HL-60 (cell line): ENCODE measurements around the gene PTPN1.

Source experiments
- DNase-seq, 2 experiments: peaks; one replicate each; pipeline ENCODE4 v3.0.0-alpha.2; 2010 to 2020; ENCODE audit warnings: low read depth in 1 of 2, low spot score in 1 of 2
- H3K27ac ChIP-seq: fragments of 250-450 bp; sonication (Bioruptor Pico); replicated peaks from 2 replicates; pipeline ENCODE4 v1.5.1; 2020; ENCODE audit warnings: mild to moderate bottlenecking, moderate library complexity
- H3K27me3 ChIP-seq: fragments of 250-450 bp; sonication (Bioruptor Pico); 2 replicates; pipeline ENCODE4 v1.5.1; 2021; ENCODE audit warnings: mild to moderate bottlenecking, moderate library complexity; ENCODE audit not compliant: insufficient read depth, poor library complexity, severe bottlenecking
- H3K4me3 ChIP-seq: replicated peaks from 2 replicates; pipeline ENCODE4 v1.5.1; 2011; ENCODE audit warnings: mild to moderate bottlenecking, control low read depth, low read length; ENCODE audit not compliant: insufficient read depth
- GABPA ChIP-seq: IDR thresholded peaks from 2 replicates; pipeline ENCODE4 v1.6.1; 2012; ENCODE audit warnings: low read depth
- POLR2AphosphoS5 ChIP-seq: IDR thresholded peaks from 2 replicates; pipeline ENCODE4 v1.6.1; 2012; ENCODE audit warnings: low read depth
- REST ChIP-seq: IDR thresholded peaks from 2 replicates; pipeline ENCODE4 v1.6.1; 2012; ENCODE audit warnings: low read depth; ENCODE audit not compliant: insufficient replicate concordance
- SPI1 ChIP-seq: IDR thresholded peaks from 2 replicates; pipeline ENCODE4 v1.6.1; 2012; ENCODE audit warnings: low read depth, mild to moderate bottlenecking, borderline replicate concordance
- TF ChIP-seq, protein P1 (sequence below): IDR thresholded peaks from one replicate; pipeline ENCODE4 v1.5.1; 2011; ENCODE audit warnings: low read length, control low read depth, inconsistent platforms; ENCODE audit not compliant: insufficient read depth

PTPN1 gene

DNA sequence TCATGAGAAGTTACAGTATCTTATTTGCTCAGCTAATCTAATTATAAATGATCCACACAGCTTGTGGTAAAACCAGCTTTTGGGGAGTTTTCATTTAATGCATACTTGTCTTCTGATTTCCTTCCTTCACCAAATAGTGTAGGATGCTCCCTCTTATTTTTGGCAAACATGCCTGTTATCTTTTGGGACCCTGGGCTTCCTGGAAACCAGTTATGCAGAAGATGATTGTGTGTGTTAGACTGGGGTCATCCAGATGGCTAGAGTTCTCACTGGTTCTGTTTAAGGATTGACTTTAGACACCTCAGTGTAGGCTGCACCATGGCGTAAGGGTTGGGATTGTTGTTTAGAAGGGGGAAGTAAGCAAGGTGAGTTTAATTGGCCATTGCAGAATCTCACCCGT lies 61.3 kb downstream of the PTPN1 start:
- no peak for DNase-seq
- Histone ChIP-seq H3K27ac (no peak overlapping the region), H3K27me3 (no peaks in the 10 kb centered on the region), H3K4me3 (no peak overlapping the region)
- TF ChIP-seq REST (no peak), POLR2AphosphoS5 (no peak), SPI1 (no peak), GABPA (no peak)
- TF ChIP-seq, protein P1, sequence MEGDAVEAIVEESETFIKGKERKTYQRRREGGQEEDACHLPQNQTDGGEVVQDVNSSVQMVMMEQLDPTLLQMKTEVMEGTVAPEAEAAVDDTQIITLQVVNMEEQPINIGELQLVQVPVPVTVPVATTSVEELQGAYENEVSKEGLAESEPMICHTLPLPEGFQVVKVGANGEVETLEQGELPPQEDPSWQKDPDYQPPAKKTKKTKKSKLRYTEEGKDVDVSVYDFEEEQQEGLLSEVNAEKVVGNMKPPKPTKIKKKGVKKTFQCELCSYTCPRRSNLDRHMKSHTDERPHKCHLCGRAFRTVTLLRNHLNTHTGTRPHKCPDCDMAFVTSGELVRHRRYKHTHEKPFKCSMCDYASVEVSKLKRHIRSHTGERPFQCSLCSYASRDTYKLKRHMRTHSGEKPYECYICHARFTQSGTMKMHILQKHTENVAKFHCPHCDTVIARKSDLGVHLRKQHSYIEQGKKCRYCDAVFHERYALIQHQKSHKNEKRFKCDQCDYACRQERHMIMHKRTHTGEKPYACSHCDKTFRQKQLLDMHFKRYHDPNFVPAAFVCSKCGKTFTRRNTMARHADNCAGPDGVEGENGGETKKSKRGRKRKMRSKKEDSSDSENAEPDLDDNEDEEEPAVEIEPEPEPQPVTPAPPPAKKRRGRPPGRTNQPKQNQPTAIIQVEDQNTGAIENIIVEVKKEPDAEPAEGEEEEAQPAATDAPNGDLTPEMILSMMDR: no peak

- no peak for DNase-seq
- TF ChIP-seq GABPA: no peak
- TF ChIP-seq, protein P1: no peak
- no peak for TF ChIP-seq REST
- TF ChIP-seq POLR2AphosphoS5: no peak
- no peak for TF ChIP-seq SPI1
- H3K4me3 ChIP-seq: no peak overlapping the region
- no peaks in the 10 kb centered on the region for H3K27me3 ChIP-seq
- H3K27ac ChIP-seq: no peak overlapping the region
These were observed 63.0 kb downstream of the PTPN1 start for GRCh38 chr20:50572938-50573777.

DNA sequence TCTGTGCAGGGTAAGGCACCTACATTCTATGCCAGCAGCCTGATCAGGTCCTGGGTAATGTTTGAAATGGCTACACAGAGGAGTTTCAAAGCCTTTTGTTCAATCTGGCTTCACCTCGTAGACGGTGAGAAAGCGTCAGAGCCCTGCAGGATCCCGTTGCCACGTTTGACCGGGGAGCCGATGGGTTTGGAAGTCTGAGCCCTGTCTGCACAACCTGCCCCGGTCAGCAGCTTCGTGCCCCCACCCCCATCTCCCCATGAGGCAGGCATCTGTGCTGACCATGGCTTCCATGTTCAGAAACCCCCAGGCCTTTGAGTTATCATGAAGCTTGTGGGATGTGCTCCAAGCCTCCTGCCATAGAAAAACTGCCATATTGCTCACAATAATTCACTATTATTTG lies 63.9 kb downstream of the PTPN1 start:
- no peak overlapping the region for H3K4me3 ChIP-seq
- H3K27ac ChIP-seq: no peak overlapping the region
- TF ChIP-seq, protein P1: no peak
- no peak for TF ChIP-seq SPI1
- TF ChIP-seq GABPA: no peak
- no peak for TF ChIP-seq REST
- TF ChIP-seq POLR2AphosphoS5: no peak
- no peak for DNase-seq
- H3K27me3 ChIP-seq: no peaks in the 10 kb centered on the region
